GM10266 (cell line): Measurements from ENCODE around the gene DNAAF9.
"Not testable (repeated sequence)": the region's sequence is repeated elsewhere in the genome, so short reads cannot be mapped to it uniquely, and the experiment has no call there.

ENCODE experiments used
- DNase-seq: peaks from one replicate; pipeline ENCODE4 v3.0.0; 2012; ENCODE audit errors: extremely low spot score
- CTCF ChIP-seq: IDR thresholded peaks from 2 replicates; pipeline ENCODE4 v1.5.1; 2012; ENCODE audit warnings: mild to moderate bottlenecking, low read depth; ENCODE audit not compliant: control insufficient read depth, insufficient read depth; ENCODE audit errors: missing control alignments

Gene DNAAF9

GRCh38 chr20:3446779-3447178 lies 39.3 kb upstream of the DNAAF9 start:
- no peak for DNase-seq
- TF ChIP-seq CTCF = no peak

GRCh38 chr20:3436864-3437574 lies 29.6 kb upstream of the DNAAF9 start:
- no peak for DNase-seq
- TF ChIP-seq CTCF = no peak

GRCh38 chr20:3434232-3434631 lies 26.8 kb upstream of the DNAAF9 start:
- no peak for TF ChIP-seq CTCF
- no peak for DNase-seq

- DNase-seq = no peak
- no peak for TF ChIP-seq CTCF
Observed at GRCh38 chr20:3433744-3434143, 26.3 kb upstream of the DNAAF9 start.

GRCh38 chr20:3432844-3433243 lies 25.4 kb upstream of the DNAAF9 start:
- DNase-seq = no peak
- TF ChIP-seq CTCF = no peak

- TF ChIP-seq CTCF = no peak
- DNase-seq = no peak
Observed at GRCh38 chr20:3431109-3431508, 23.6 kb upstream of the DNAAF9 start.

GRCh38 chr20:3430376-3431069 lies 23.1 kb upstream of the DNAAF9 start:
- DNase-seq = no peak
- no peak for TF ChIP-seq CTCF

GRCh38 chr20:3426766-3427165 lies 19.3 kb upstream of the DNAAF9 start:
- DNase-seq = not testable (repeated sequence)
